Measurements from ENCODE around the gene VWA5B1. TPM values are rescaled to one million over a fixed set of nuclear protein-coding genes. Genes with fewer than 3 reads are reported as not detected.
A peak's percentile ranks its signal among the peaks of the same experiment; 100 is the strongest.
"Not testable (repeated sequence)": the region's sequence is repeated elsewhere in the genome, so short reads cannot be mapped to it uniquely, and the experiment has no call there.

Gene VWA5B1
- total RNA-seq, 1 donor from 2014 or later, result 0.39 TPM

GRCh38 chr1:20279509-20279908 is 11.2 kb upstream of the VWA5B1 start:
- peak; percentile 13 for DNase-seq

GRCh38 chr1:20280341-20280740 is 10.3 kb upstream of the VWA5B1 start:
- peak; percentile 30 for DNase-seq

- no peak for DNase-seq
Observed at GRCh38 chr1:20280906-20281305, 9.8 kb upstream of the VWA5B1 start.

GRCh38 chr1:20281801-20282200 is 8.9 kb upstream of the VWA5B1 start:
- peak; percentile 8 for DNase-seq

GRCh38 chr1:20282533-20282932 is 8.1 kb upstream of the VWA5B1 start:
- no peak for DNase-seq

- no peak for DNase-seq
Observed at GRCh38 chr1:20284046-20284445, 6.6 kb upstream of the VWA5B1 start.

- no peak for DNase-seq
Observed at GRCh38 chr1:20284625-20285024, 6.0 kb upstream of the VWA5B1 start.

GRCh38 chr1:20285510-20285909 is 5.2 kb upstream of the VWA5B1 start:
- no peak for DNase-seq

- DNase-seq, result not testable (repeated sequence)
Observed at GRCh38 chr1:20287696-20288095, 3.0 kb upstream of the VWA5B1 start.

- no peak for DNase-seq
Observed at GRCh38 chr1:20291645-20292084, 990 bp downstream of the VWA5B1 start.

GRCh38 chr1:20298626-20299025 is 8.0 kb downstream of the VWA5B1 start:
- DNase-seq, result no peak

- no peak for DNase-seq
Observed at GRCh38 chr1:20301463-20302107, 10.9 kb downstream of the VWA5B1 start.

- DNase-seq, result no peak
Observed at GRCh38 chr1:20302108-20302471, 11.4 kb downstream of the VWA5B1 start.

GRCh38 chr1:20307026-20307425 is 16.4 kb downstream of the VWA5B1 start:
- no peak for DNase-seq

- no peak for DNase-seq
Observed at GRCh38 chr1:20308569-20308968, 17.9 kb downstream of the VWA5B1 start.

GRCh38 chr1:20311289-20311688 is 20.6 kb downstream of the VWA5B1 start:
- no peak for DNase-seq

GRCh38 chr1:20312310-20312709 is 21.6 kb downstream of the VWA5B1 start:
- no peak for DNase-seq

- no peak for DNase-seq
Observed at GRCh38 chr1:20312818-20313217, 22.1 kb downstream of the VWA5B1 start.

GRCh38 chr1:20317471-20317870 is 26.8 kb downstream of the VWA5B1 start:
- no peak for DNase-seq

GRCh38 chr1:20318521-20318920 is 27.8 kb downstream of the VWA5B1 start:
- DNase-seq, result no peak

GRCh38 chr1:20318971-20319370 is 28.3 kb downstream of the VWA5B1 start:
- DNase-seq, result no peak

- no peak for DNase-seq
Observed at GRCh38 chr1:20319456-20320220, 29.0 kb downstream of the VWA5B1 start.

- no peak for DNase-seq
Observed at GRCh38 chr1:20320704-20321103, 30.0 kb downstream of the VWA5B1 start.

- no peak for DNase-seq
Observed at GRCh38 chr1:20321573-20321972, 30.9 kb downstream of the VWA5B1 start.
